ENCODE results near the gene CACNA1S.

Gene CACNA1S

DNA sequence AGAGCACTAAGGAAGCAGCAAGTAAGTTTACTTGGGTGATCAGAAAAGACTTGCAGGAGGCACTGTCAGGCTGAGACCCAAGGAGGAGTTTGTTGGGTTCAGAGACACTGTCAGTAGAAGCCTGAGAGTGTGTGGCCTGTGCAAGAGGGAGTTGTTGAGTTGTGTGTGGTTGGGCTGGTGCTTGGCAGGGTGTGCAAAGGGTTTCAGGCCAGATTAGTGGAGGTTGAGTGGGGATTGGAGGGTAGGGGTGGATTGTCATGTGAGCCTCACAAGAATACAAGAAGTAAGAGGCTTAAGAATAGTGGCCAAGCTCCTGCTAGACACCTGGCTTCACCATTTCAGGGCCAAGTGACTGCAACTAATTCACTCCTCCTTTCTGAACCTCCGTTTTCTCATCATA lies 79.8 kb downstream of the CACNA1S start:
- DNase-seq (ENCODE audit: low spot score): no peak

DNA sequence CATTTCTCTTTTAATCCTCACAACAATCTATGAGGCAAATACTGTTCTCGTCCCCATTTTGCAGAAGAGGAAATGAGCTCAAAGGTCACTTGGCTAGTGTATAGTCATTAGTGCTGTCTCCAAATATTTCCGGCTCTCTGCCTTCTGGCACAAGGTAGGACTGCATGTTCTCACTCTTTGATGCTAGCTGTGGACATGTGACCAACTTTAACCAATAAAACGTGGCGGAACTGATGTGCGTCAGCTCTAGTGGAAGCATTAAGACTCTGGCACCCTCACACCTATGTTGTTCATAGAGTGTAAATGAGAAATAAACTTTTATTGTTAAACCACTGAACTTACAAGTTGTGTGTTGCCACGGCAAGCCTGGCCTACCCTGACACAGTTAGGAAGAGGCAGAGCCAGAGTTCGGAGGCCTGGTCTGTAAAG lies 83.8 kb downstream of the CACNA1S start:
- no peak for DNase-seq (ENCODE audit: low spot score)

DNA sequence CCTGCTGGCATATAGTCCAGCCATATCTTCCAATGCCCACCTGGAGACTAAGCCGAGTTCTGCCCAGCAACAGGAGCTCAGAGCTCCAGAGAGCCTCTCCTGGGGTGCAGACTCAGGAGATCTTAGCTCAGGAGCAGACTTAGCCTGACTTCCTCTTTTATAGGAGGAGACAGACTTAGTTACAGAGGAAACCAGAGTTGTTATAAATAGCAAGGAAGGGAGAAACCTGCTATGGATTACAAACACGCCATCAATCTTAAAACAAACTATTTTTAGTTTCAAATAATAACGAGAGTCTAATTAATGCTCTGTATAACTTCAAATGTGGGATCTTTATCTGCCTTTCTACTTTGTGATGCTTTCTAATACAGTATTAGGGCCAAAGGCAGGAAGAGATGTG lies 85.4 kb downstream of the CACNA1S start:
- DNase-seq (ENCODE audit: low spot score): no peak

DNA sequence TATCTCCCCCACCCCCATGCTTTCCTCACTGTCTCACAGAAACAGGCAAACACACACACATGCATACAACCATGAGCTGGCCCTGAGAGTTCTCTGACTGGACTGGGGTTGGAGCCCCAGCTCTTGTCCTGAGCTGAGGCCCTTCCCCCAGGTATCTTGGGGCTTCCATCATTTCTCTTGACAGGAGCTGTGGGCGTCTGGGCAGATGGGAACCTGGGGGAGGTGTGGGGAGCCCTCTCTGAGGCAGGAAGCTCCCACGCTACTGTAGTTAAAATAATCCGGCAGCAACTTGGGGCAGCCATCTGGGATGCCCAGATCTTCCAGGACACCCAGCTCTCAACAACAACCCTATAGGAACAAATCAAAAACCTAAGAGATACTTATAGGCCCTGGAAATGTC lies 86.0 kb downstream of the CACNA1S start:
- no peak for DNase-seq (ENCODE audit: low spot score)

DNA sequence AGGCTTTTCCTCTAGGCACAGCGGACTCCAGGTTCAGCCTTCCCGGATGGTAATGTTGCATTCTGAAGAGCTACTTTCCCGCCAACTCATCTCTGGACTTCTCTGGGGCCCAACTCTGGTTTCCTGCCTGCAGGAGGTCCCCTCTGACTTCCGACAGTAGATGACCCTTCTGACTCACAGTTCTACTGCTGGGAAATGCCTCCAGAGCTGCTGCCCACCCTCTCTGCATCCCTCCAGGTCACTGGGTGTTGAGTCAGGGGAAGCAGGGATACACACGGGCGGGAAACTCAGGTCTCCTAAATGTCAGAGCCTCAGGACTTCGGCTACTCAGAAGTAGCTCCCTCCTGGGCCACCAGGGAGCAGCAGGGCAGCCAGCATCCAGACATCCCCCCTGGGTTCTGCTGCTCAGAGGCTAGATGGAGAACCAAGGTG lies 86.6 kb downstream of the CACNA1S start:
- no peak for DNase-seq (ENCODE audit: low spot score)

DNA sequence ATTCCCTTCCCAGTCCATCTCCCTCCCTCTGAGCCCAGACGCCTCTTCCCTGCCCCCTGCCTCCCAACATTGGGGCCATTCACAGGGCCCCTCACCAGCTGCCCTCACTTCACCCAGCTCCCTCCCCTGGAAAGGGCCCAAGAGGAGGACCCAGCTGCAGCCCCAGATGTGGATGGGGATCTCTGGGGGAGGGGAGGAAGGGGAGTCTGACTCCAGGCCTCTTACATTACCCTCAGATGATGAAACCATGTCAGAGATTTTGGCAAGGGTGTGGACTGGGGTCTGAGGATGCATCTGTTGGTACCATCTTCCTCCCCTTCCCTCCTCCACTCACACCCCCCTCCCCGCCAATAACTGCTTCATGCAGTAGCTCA lies 87.6 kb downstream of the CACNA1S start:
- DNase-seq (ENCODE audit: low spot score): no peak

DNA sequence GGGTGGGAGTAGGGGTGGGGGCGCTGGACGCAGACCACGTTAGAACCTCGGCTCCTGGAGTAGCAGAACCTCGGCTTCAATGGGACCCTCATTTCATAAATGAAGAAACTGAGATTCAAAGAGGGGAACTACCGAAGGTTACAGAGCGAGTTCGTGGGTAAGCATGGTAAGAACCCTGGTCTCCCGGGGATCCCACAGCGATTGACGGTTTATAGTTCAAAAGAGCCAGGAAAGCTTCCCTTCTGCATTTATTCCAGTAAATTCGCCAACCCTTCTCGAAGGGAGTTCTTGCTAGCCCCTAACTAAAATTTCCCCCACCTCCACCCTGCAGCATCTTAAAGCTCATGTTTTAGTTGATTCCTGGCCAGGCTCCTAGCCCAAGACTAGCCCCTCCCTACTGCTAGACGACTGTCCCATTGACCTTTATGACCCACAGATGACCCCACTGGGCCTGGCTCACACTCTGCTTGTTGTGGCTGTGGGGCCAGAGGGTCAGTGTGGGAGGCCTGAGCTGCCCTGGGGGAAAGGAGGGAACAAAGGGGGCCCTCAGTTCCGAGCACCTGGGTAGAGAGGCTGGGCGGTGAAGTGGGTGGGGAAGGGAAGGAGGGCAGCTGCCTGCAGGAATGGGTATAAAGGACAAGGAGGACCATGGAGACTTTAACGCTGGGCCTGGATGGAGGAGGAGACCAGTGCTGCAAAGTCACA lies 88.2 kb downstream of the CACNA1S start:
- DNase-seq (ENCODE audit: low spot score): no peak

DNA sequence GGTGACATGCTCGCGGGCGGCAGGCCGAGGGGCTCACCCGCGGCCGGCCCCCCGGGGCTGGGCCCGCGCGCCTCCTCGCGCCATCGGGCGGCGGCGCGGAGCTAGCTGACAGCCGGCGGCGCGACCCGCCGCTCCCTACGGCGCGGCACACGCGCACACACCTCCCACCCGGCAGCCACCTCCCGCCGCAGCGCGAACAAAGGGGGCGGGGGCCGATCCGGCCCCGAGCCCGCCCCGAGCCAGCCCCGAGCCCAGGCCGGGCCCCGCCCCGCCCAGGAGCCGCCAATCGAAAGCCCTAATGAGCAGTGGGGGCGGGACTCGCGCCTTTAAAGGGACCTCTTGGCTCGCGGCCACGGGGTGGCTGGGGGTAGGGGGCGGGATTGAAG lies 88.7 kb downstream of the CACNA1S start, which contains the start of gene KIF21B:
KIF21B (minus strand) TSS at position 198 of the 386 bp plus-strand sequence. CDS start 331 bp downstream, outside the sequence.
- peak; percentile 83 for DNase-seq (ENCODE audit: low spot score)

DNA sequence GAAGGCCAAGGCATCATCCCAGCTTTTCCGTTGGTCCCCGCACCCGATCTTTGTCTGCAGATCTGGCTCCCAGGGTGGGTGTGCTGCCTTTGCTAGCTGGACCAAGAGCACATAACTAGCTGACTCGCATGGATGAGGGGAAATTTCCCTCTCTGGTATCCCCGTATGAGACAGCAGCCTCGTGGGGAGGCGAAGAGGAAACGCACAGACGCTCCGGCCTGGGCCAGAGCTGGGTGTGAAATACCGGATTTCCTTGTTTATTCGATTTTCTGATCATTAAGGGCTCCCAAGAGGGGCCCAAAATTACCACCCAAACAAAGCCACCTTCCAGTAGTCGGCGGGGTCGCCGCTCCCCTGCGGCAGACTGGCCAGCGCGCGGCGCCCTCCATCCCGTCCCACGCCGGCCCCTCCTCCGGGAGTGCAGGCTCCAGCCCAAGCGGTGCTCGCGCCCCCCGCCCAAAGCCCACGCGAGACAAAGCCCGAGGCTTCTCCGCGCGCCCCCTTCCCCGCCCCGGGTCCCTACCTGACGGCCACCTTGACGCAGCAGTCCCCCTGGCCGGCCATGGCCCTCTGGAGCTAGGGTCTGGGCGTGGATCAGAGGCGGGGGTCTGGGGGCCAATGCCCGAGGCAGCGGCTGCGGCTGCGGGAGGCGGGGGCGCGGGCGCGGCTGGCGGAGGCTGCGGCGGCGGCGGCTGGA lies 89.3 kb downstream of the CACNA1S start:
- no peak for DNase-seq (ENCODE audit: low spot score)

DNA sequence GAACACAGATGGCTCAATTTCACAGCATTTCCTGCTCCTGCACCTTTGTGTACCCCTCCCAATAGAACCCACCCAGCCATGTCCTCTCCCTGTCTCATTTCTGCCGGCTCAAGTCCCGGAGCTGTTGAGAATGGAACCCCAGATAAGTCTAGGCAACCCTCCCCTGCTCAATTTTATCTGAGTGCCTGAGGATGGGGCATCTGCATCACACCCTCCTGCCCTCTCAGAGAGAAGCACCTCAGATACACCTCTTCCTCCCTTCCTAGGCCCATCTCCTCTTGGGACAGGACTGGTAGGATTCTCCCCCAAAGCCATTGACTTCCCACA lies 89.8 kb downstream of the CACNA1S start:
- DNase-seq (ENCODE audit: low spot score): no peak

DNA sequence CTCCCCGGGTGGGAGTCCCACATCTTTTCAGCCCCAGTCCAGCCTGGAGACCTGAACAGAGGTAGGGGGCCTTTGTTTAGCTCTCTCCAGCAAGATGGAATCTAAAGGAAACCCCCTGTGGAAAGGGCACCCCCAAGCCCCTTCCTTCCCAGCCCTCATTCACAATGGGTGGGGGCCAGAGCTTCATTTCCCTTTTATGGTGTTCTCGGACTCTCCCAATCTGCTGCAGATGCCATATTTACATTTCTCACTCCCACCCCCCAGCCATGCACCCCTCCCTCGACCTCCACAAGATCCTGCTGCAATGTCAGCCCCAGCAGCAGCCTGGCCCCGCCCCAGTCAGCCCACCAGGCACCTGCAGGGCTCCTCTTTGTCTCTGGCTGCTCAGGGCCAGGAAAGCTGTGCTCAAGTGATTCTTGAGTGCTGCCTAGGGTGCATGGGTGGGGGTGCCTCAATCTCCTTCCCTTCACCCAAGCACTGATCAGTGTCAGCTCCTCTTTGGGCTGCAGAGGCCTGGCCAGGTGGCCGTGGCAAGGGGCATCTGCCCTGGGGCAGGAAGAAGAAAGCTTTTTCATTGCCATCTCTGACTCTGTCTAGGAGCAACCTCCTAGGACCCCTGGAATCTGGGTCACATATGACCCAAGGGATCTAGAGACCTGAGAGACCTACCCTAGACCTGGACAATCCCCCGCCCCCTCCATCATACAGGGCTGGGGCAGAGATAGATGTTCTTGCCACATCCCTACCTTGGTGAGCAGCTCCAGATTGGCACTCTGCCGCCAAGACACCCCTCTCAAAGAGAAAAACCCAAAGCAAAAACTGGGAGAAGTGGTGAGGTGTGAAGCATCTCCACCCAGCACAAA lies 90.4 kb downstream of the CACNA1S start:
- no peak for DNase-seq (ENCODE audit: low spot score)

DNA sequence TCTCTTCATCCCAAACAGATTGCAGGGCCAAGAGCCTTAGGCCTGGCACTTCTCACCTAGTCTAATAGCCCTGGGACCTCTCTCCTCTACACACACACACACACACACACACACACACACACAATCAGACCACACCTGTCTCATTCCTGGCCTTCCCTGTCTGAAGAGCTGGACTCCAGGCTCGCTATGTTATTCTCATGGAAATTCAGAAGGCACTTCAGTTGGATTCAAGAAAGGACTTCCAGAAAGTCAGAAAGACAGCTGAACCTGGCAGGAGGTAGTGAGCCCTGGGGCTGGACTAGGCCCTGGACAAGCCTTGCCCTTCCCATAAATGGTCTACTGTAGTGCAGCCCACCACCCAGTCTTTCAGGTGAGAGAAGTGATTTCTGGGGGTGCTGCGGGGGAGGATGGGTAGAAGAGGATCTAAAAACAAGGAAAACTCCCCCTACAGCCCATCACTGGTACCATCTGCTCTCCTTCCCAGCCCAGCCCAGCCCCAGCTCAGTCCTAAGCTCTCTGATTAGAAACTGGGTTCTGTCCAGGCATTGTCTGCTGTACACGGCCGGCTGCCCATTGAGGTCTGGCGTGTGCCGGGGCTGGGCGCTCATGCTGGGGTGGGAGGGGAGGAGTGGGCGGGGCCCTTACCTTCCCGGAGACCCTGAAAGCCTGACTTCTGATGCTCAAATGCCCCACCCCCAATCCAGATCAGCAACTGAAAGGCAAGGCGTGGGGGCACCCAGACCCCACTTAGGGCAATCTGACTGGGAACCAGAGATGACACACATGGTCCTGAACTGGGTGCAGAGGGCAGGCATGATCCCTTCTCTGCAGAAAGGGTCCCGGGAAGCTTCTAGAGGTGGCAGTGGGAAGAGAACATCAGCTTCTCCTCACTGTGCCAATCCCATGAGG lies 91.3 kb downstream of the CACNA1S start:
- DNase-seq (ENCODE audit: low spot score): no peak

DNA sequence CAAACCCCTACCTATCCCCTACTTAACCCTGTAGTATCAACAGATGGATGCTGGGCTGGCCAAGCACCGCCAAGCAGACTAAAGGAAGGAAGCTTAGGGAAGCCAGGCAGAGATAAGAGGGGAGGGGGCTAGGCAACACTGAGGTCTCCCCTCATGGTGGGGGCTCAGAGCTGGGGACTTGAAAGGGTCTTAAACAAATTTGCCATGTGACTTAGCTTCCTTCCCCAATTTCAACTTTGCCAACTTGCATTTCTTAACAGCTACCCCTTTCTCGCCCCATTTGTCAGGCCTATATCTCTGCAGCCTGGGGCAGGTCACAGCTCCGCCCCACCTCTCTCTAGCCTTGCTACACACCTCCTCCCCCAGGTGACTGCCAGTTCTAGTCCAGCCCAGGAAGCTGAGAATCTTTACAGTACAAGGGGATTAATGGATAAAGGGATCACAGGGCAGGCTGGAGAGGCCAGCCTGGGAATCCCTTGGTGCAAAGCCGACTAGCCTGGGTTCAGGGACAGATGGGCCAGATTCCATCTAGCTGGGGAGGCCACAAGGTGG lies 92.1 kb downstream of the CACNA1S start:
- DNase-seq (ENCODE audit: low spot score): no peak

DNA sequence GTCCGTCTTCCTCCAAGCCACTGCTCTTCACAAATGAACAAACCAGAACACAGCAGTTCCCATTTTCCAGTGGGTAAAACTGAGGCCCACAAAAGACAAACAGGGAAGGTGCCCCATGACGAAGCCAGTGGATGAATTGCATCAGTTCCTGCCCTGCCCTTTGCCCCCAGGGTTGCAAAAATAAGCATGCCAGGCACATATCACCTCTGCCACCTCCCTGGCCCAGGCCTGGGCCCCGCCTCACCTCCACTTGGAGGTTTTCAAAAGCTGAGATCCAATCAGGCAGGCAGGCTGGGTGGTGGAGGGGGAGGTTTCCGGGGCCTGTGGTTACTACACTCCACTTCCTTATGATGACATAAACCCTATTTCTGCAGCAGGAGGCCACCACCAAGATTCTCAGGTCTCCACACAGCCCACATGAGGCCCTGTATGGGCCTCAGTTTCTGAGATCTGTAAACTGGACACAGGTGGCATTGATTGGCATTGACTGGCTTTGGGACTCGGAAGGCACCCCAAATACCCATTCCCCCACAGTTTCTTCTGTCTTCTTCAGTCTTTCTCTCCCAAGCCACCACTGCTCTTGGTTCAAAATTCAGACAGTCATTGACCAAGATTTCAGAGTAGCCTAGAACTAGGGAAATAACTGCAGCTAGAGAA lies 92.8 kb downstream of the CACNA1S start:
- DNase-seq (ENCODE audit: low spot score): peak; percentile 60

DNA sequence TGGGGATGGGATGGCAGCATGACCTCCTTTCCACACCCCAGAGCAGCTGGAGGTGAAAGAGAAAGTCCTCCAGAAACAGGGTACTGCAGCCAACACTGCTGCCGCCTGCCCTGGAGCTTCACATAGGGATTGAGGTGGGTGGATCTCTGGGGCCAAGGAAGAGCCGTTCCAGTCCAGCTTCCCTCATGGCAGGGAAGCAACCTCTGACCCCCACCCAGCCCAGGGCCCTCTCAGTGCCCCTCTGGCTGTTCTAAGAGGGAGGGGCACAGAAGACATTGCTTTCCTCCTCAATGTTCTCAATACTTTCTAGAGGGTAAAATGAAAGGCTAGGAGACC lies 94.4 kb downstream of the CACNA1S start:
- no peak for DNase-seq (ENCODE audit: low spot score)

DNA sequence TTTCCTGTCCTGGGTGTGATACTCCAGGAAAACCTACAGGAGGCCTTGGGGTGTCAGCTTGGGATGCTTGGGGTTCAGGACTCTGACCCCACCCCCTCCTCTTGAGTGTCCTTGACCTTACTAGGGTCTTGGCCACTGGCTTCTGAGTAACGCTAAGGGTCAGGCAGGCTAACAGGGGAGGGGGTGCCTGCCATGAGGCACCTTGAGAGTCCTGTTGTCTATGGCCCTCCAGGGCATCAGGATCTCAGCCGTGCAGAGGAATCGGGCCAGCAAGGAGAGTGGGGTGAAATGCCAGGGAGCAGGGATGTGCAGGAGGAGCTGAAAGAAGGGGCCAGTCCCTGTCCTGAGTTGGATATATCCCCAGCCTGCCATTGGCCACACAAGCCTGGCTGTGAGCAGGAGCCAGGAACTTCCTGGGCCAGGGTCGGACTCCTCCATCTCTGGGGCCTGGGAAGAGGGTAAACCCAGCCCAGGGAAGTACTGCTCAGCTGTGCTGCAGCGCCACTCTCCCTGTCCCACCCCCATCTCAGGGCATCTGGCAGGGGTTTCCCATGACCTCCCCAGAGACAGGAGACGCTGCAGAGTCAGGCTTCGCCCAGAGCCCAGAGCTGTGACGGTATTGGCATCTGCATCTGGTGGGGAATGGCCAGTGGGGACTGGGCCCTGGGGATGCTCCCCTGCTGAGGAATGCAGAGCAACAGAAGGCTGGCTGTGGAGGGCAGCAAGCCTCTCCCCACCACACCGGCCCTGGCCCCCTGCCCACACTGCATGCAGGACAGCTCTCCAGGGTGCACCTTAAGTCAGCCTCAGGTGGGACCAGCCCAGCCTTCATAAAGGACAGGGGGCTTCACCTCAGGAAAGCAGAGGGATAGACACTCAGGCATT lies 95.0 kb downstream of the CACNA1S start:
- no peak for DNase-seq (ENCODE audit: low spot score)

DNA sequence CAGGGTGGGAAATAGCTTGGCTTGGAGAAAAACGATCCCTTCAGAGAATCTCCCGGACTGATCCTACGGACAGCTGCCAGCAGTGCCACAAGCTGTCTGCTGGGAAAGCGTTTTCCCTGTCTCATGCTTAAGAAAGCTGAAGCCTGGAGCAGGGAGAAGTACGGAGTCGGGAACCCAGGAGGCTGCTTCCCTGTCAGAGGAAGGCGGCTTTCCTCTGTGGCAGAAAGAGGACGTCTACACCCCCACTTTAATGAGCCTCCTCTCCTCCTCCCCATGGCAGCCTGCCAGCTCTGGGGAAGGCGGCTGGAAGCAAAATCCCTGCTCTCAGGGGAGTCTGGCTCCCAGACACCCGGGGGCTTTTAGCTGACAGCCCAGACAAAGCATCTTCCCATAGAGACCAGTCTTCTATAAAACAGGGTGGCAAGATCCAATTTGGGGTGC lies 96.0 kb downstream of the CACNA1S start:
- peak; percentile 35 for DNase-seq (ENCODE audit: low spot score)

DNA sequence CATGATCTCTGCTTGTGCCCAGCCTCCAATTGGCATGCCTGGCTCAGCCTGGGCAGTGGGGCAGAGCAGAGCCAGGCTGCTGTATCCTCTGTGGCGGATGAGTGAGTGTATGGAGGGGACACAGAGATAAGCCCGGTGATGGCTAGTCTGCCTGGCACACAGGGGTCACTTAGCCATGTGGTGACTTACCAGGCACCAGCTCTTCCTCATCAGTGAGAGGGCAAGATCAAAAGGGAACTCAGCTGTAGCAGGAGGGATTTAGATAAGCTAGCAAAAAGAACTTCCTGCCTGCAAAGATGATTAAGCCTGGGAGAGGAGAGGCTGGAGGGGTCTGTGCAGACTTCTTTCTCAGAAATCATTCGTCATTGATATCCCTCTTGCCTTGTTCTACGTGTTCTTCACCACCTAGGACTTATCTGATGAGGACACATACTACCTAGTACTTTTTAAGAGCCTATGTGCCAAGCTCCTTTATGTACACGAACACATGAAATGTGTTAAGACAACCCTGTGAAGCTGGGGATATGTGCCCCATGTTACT lies 96.6 kb downstream of the CACNA1S start:
- no peak for DNase-seq (ENCODE audit: low spot score)

DNA sequence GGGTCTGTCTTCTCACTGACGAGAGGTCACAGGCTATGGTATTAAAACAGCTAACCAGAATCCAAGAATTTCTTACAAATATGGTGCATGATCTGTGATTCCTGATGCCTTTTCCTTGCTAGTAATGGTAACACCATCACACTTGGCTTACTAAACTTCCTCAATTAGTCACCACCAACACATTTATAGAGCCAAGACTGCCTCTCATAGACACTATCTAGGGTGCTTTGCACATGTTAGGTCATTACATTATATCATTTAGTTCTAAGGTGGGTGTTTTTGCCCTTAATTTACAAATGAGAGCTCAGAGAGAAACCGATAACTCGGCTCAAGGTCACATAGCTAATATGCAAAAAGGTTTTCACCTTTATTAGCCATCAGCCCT lies 97.4 kb downstream of the CACNA1S start:
- no peak for DNase-seq (ENCODE audit: low spot score)

Data from AG08395 (cell line).